ENCODE results near the gene TVP23A. TPM values are rescaled to one million over a fixed set of nuclear protein-coding genes. Genes with fewer than 3 reads are reported as not detected.

Gene TVP23A
- total RNA-seq, 1 experiment from 2014 or later = 3.1 TPM

GRCh38 chr16:10760858-10761257 lies 57.7 kb downstream of the TVP23A start:
- Histone ChIP-seq H3K4me1 (ENCODE audit: insufficient read depth, low read length) (no peaks in the 10 kb centered on the region), H2BK20ac (ENCODE audit: low read depth, low read length, poor library complexity, severe bottlenecking) (no peak overlapping the region), H2AFZ (ENCODE audit: low read length) (no peak overlapping the region), H2BK120ac (ENCODE audit: low read depth, low read length, poor library complexity, severe bottlenecking) (no peak overlapping the region), H3K27ac (ENCODE audit: insufficient read length, low read depth, low read length) (no peak overlapping the region), H2BK12ac (ENCODE audit: insufficient read length, low read depth, low read length) (no peak overlapping the region), H3K79me2 (ENCODE audit: insufficient read depth, low read length) (no peaks in the 10 kb centered on the region), H3K23ac (ENCODE audit: insufficient read length, low read depth, low read length) (no peak overlapping the region), H3K27me3 (ENCODE audit: insufficient read depth, low read length) (no peaks in the 10 kb centered on the region), H3K18ac (ENCODE audit: insufficient read length, low read depth, low read length) (no peak overlapping the region), H3K4me2 (ENCODE audit: insufficient read depth, insufficient read length, low read length) (no peak overlapping the region), H3K79me1 (ENCODE audit: insufficient read depth, low read depth, low read length, poor library complexity, severe bottlenecking) (no peaks in the 10 kb centered on the region), H4K5ac (ENCODE audit: insufficient read length, low read depth, low read length) (no peak overlapping the region), H3K23me2 (ENCODE audit: insufficient read length, low read depth, low read length, poor library complexity, severe bottlenecking) (no peaks in the 10 kb centered on the region), H3K9ac (ENCODE audit: extremely low read depth, insufficient read length, low read length) (no peak overlapping the region), H4K91ac (ENCODE audit: insufficient read length, low read depth, low read length) (no peak overlapping the region), H3K9me3 (ENCODE audit: control insufficient read depth, low read depth, low read length) (no peaks in the 10 kb centered on the region), H3K56ac (ENCODE audit: insufficient read length, low read depth, low read length) (no peak overlapping the region), H2BK15ac (ENCODE audit: low read depth, low read length) (no peak overlapping the region), H2BK5ac (ENCODE audit: insufficient read length, low read length) (no peak overlapping the region), H2AK5ac (ENCODE audit: insufficient read length, low read length) (no peak overlapping the region), H3K14ac (ENCODE audit: insufficient read depth, low read length) (no peak overlapping the region), H3K4ac (ENCODE audit: low read depth, low read length) (no peak overlapping the region), H3T11ph (ENCODE audit: low read length) (no peak overlapping the region), H4K8ac (replicated peaks; ENCODE audit: insufficient read length, low read depth, low read length) (no peak overlapping the region), H4K20me1 (ENCODE audit: control insufficient read depth, insufficient read depth, insufficient read length) (no peaks in the 10 kb centered on the region)
- H3K27ac Mint-ChIP-seq = no peak overlapping the region
- H3K9me3 Mint-ChIP-seq = peaks cover 0 to 2% of the 10 kb centered on the region in 2 experiments; a peak in 1 of 5 replicates
- H3K4me1 Mint-ChIP-seq = no peaks in the 10 kb centered on the region
- no CpG with 5 or more reads among the region's 3 CpGs for WGBS (ENCODE audit: extremely low coverage, insufficient read length, low lambda C conversion rate)
- no peak overlapping the region for H3K4me3 Mint-ChIP-seq
- no peaks in the 10 kb centered on the region for H3K27me3 Mint-ChIP-seq (ENCODE audit: low read depth)
- no peak for DNase-seq
- no peak for TF ChIP-seq CTCF (conservative IDR thresholded peaks at IDR 0.05)
- H3K36me3 Mint-ChIP-seq (ENCODE audit: insufficient read depth in 1 of 3, low read depth in 3 of 3) = peaks cover 29 to 90% (median 61%) of the 10 kb centered on the region in 3 experiments; a peak in 6 of 7 replicates
